HT-29 (cell line): ENCODE measurements around the gene RUVBL1. TPM values are rescaled to one million over a fixed set of nuclear protein-coding genes. Genes with fewer than 3 reads are reported as not detected.

ENCODE experiments used
- DNase-seq: peaks from one replicate; pipeline ENCODE4 v3.0.0-alpha.2; 2015; ENCODE audit warnings: low spot score
- total RNA-seq: library from RNA; depleted of rRNA; stranded (reverse); fragments of >200 nt; shearing (Covaris generic); gene quantifications from 2 replicates; pipeline ENCODE4 v1.2.3, GENCODE V29; 2014

RUVBL1 gene
- total RNA-seq, 1 experiment from 2014 or later, result 135 TPM

GRCh38 chr3:128068156-128068620, 55.4 kb downstream of the RUVBL1 start:
- DNase-seq, result peak; percentile 73

- no peak for DNase-seq
Observed at GRCh38 chr3:128067489-128067888, 56.1 kb downstream of the RUVBL1 start.

- no peak for DNase-seq
Observed at GRCh38 chr3:128066676-128067075, 56.9 kb downstream of the RUVBL1 start.

- DNase-seq, result no peak
Observed at GRCh38 chr3:128066114-128066513, 57.5 kb downstream of the RUVBL1 start.

GRCh38 chr3:128064962-128065361, 58.6 kb downstream of the RUVBL1 start:
- no peak for DNase-seq

- no peak for DNase-seq
Observed at GRCh38 chr3:128063865-128064264, 59.7 kb downstream of the RUVBL1 start.

- DNase-seq, result no peak
Observed at GRCh38 chr3:128062033-128062745, 61.4 kb downstream of the RUVBL1 start.

GRCh38 chr3:128060473-128061381, 62.9 kb downstream of the RUVBL1 start:
- DNase-seq, result no peak

- DNase-seq, result no peak
Observed at GRCh38 chr3:128056258-128056657, 67.4 kb downstream of the RUVBL1 start.

GRCh38 chr3:128054367-128054766, 69.2 kb downstream of the RUVBL1 start:
- DNase-seq, result no peak

- DNase-seq, result no peak
Observed at GRCh38 chr3:128053614-128054013, 70.0 kb downstream of the RUVBL1 start.

- DNase-seq, result peak; percentile 52
Observed at GRCh38 chr3:128052595-128053351, 70.8 kb downstream of the RUVBL1 start.

- DNase-seq, result peak; percentile 95
Observed at GRCh38 chr3:128051837-128052594, 71.6 kb downstream of the RUVBL1 start, which contains the start of gene SEC61A1. SEC61A1 (plus strand) TSS chr3:128052437; CDS start chr3:128052553, 116 bp downstream.

GRCh38 chr3:128051459-128051836, 72.2 kb downstream of the RUVBL1 start:
- DNase-seq, result no peak

- DNase-seq, result no peak
Observed at GRCh38 chr3:128050597-128050996, 73.0 kb downstream of the RUVBL1 start.

- DNase-seq, result no peak
Observed at GRCh38 chr3:128041344-128041743, 82.3 kb downstream of the RUVBL1 start.

GRCh38 chr3:128040660-128041059, 83.0 kb downstream of the RUVBL1 start:
- no peak for DNase-seq

- DNase-seq, result no peak
Observed at GRCh38 chr3:128040041-128040440, 83.6 kb downstream of the RUVBL1 start.

GRCh38 chr3:128036119-128036518, 87.5 kb downstream of the RUVBL1 start:
- DNase-seq, result no peak

GRCh38 chr3:128033102-128033501, 90.5 kb downstream of the RUVBL1 start:
- no peak for DNase-seq
